ENCODE data around the gene DDC. TPM values are rescaled to one million over a fixed set of nuclear protein-coding genes. Genes with fewer than 3 reads are reported as not detected.

DDC gene
- polyA plus RNA-seq, 1 donor (not counting 4 experiments of a cell fraction or from before 2014, with no cell fraction given) = not detected

DNA sequence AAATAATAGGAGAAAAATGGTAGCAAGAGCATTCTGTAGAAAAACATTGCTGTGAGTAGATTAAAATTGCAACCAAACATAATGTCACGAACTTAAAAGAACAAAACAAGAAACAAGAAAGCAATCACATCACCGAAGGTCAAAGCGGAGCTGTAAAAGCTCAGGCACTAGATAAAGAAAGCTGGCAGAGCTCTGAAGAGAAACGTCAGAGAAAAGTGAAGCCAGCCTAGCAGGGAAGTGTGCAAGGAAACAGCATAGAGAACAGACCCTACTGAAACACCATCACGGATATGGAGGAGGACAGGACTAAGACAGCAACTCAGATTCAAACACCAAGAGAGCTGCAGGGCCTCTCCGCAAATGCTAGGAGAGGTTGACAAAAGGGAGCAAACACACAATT, 22.5 kb upstream of the DDC start:
- no peak overlapping the region for H3K4me3 ChIP-seq (ENCODE audit: control insufficient read depth in 2 of 3, extremely low read depth in 1 of 3, insufficient read depth in 2 of 3, low read depth in 1 of 3, low read length in 3 of 3)
- dilution Hi-C loops (cut with MboI; ENCODE audit: extremely low pct_ligation_motif_present, low sequenced_read_pairs) = no loop called here
- TF ChIP-seq, protein P1, sequence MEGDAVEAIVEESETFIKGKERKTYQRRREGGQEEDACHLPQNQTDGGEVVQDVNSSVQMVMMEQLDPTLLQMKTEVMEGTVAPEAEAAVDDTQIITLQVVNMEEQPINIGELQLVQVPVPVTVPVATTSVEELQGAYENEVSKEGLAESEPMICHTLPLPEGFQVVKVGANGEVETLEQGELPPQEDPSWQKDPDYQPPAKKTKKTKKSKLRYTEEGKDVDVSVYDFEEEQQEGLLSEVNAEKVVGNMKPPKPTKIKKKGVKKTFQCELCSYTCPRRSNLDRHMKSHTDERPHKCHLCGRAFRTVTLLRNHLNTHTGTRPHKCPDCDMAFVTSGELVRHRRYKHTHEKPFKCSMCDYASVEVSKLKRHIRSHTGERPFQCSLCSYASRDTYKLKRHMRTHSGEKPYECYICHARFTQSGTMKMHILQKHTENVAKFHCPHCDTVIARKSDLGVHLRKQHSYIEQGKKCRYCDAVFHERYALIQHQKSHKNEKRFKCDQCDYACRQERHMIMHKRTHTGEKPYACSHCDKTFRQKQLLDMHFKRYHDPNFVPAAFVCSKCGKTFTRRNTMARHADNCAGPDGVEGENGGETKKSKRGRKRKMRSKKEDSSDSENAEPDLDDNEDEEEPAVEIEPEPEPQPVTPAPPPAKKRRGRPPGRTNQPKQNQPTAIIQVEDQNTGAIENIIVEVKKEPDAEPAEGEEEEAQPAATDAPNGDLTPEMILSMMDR (optimal IDR thresholded peaks at IDR 0.05 in 1 of 3, IDR thresholded peaks at IDR 0.05 in 1 of 3, conservative IDR thresholded peaks at IDR 0.05 in 1 of 3; ENCODE audit: extremely low read depth in 1 of 3, insufficient read depth in 2 of 3, low read length in 3 of 3) = no peak
- no peak for TF ChIP-seq EZH2 (IDR thresholded peaks at IDR 0.05; ENCODE audit: low read length)
- no peaks in the 10 kb centered on the region for H3K9me1 ChIP-seq (ENCODE audit: control insufficient read depth, extremely low read depth, insufficient read depth, low read length)
- DNase-seq (ENCODE audit: low read depth, low spot score) (no peak), FAIRE-seq (no peak)
- H3K36me3 ChIP-seq (ENCODE audit: control insufficient read depth in 2 of 2, extremely low read depth in 1 of 2, insufficient read depth in 2 of 2, low read length in 2 of 2) = no peaks in the 10 kb centered on the region
- H3K4me1 ChIP-seq (ENCODE audit: control insufficient read depth, extremely low read depth, insufficient read depth, low read length) = peaks cover 9% of the 10 kb centered on the region
- no peaks in the 10 kb centered on the region for H3K27me3 ChIP-seq (ENCODE audit: control insufficient read depth, extremely low read depth, insufficient read depth, low read length)
- no peak overlapping the region for H3K9ac ChIP-seq (ENCODE audit: control insufficient read depth, extremely low read depth, insufficient read depth, low read length)
- H3K4me2 ChIP-seq (ENCODE audit: control insufficient read depth, extremely low read depth, insufficient read depth, low read depth, low read length) = no peak overlapping the region
- H3K79me2 ChIP-seq (ENCODE audit: control insufficient read depth, insufficient read depth, low read length) = no peaks in the 10 kb centered on the region
- H3K9me3 ChIP-seq (ENCODE audit: control insufficient read depth, low read depth, low read length) = peaks cover 2% of the 10 kb centered on the region
- H2AFZ ChIP-seq (ENCODE audit: control insufficient read depth, low read length) = no peak overlapping the region
- no peaks in the 10 kb centered on the region for H4K20me1 ChIP-seq (ENCODE audit: control insufficient read depth, extremely low read depth, insufficient read depth, low read length)
- no peak overlapping the region for H3K27ac ChIP-seq (ENCODE audit: control insufficient read depth, insufficient read depth, low read length)

DNA sequence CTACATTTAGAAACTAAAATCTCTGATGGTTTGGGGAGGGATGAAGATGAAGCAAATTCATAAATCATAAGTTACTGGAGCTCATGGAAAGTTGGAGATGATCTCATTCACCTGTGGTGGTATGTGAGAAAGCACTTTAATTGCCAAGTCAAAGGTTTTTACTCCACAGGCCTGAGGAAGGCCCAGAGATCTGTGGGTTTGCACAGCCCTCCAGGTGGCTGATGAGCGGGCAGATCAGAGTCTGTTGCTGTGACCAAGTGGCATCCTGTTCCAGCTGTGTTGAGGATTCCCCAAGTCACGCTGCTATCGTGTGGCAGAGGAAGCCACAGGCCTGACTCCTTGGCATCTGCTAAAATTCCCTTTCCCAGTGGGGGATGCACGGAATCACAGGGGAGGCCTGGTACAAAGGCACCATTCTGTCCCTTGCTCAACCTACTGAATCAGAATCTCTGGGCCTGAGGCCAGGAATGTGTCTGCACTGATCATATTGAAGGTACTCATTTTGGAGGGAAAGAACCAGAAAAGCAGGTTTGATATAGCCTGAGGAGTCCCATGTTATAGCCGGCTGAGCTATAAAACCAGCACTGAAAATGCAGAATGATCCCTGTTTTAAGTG, 19.7 kb upstream of the DDC start:
- Histone ChIP-seq H3K4me3 (ENCODE audit: control insufficient read depth in 2 of 3, extremely low read depth in 1 of 3, insufficient read depth in 2 of 3, low read depth in 1 of 3, low read length in 3 of 3) (no peak overlapping the region), H3K4me2 (ENCODE audit: control insufficient read depth, extremely low read depth, insufficient read depth, low read depth, low read length) (no peak overlapping the region), H3K9me1 (ENCODE audit: control insufficient read depth, extremely low read depth, insufficient read depth, low read length) (no peaks in the 10 kb centered on the region), H2AFZ (ENCODE audit: control insufficient read depth, low read length) (no peak overlapping the region), H3K36me3 (ENCODE audit: control insufficient read depth in 2 of 2, extremely low read depth in 1 of 2, insufficient read depth in 2 of 2, low read length in 2 of 2) (no peaks in the 10 kb centered on the region), H3K27me3 (ENCODE audit: control insufficient read depth, extremely low read depth, insufficient read depth, low read length) (no peaks in the 10 kb centered on the region), H3K27ac (ENCODE audit: control insufficient read depth, insufficient read depth, low read length) (no peak overlapping the region), H3K4me1 (ENCODE audit: control insufficient read depth, extremely low read depth, insufficient read depth, low read length) (peaks cover 9% of the 10 kb centered on the region), H3K79me2 (ENCODE audit: control insufficient read depth, insufficient read depth, low read length) (no peaks in the 10 kb centered on the region), H3K9me3 (ENCODE audit: control insufficient read depth, low read depth, low read length) (peaks cover 2% of the 10 kb centered on the region), H3K9ac (ENCODE audit: control insufficient read depth, extremely low read depth, insufficient read depth, low read length) (no peak overlapping the region), H4K20me1 (ENCODE audit: control insufficient read depth, extremely low read depth, insufficient read depth, low read length) (no peaks in the 10 kb centered on the region)
- peak; percentile 21 for DNase-seq (ENCODE audit: low read depth, low spot score)
- TF ChIP-seq, protein P1 (optimal IDR thresholded peaks at IDR 0.05 in 1 of 3, IDR thresholded peaks at IDR 0.05 in 1 of 3, conservative IDR thresholded peaks at IDR 0.05 in 1 of 3; ENCODE audit: extremely low read depth in 1 of 3, insufficient read depth in 2 of 3, low read length in 3 of 3) = no peak
- no peak for TF ChIP-seq EZH2 (IDR thresholded peaks at IDR 0.05; ENCODE audit: low read length)
- dilution Hi-C loops (cut with MboI; ENCODE audit: extremely low pct_ligation_motif_present, low sequenced_read_pairs) = no loop called here
- FAIRE-seq = peak; percentile 91

Data from keratinocyte (primary cell).